Tibial nerve (tissue), 4 donors: ENCODE results near the gene NRG2. TPM values are rescaled to one million over a fixed set of nuclear protein-coding genes. Genes with fewer than 3 reads are reported as not detected.

Source experiments
- DNase-seq, 2 donors: peaks; one replicate each; pipeline ENCODE4 v3.0.0-alpha.2; 2019; ENCODE audit warnings: low spot score in 2 of 2
- H3K27ac ChIP-seq, 4 donors: fragments of 200-600 bp; sonication (generic) in 3 of 4; one replicate each; pipeline ENCODE4 v1.5.1; 2017 to 2019; ENCODE audit warnings: mild to moderate bottlenecking in 1 of 4
- H3K27me3 ChIP-seq, 2 donors: fragments of 200-600 bp; sonication (generic) in 1 of 2; one replicate each; pipeline versions ENCODE4 v1.5.1 to v1.6.0; 2017 to 2019
- H3K36me3 ChIP-seq, 3 donors: fragments of 200-600 bp; sonication (generic); one replicate each; pipeline ENCODE4 v1.5.1; 2018 to 2019
- H3K4me1 ChIP-seq, 4 donors: fragments of 200-600 bp; sonication (generic) in 3 of 4; one replicate each; pipeline ENCODE4 v1.5.1; 2017 to 2019
- H3K4me3 ChIP-seq, 4 donors: fragments of 200-600 bp; sonication (generic) in 3 of 4; one replicate each; pipeline ENCODE4 v1.5.1; 2017 to 2019; ENCODE audit warnings: mild to moderate bottlenecking in 1 of 4, moderate library complexity in 1 of 4
- H3K9me3 ChIP-seq, 4 donors: fragments of 200-600 bp; sonication (generic) in 3 of 4; one replicate each; pipeline ENCODE4 v1.5.1; 2017 to 2019
- EP300 ChIP-seq, 2 donors: sonication (generic); formaldehyde crosslinking; IDR thresholded peaks; one replicate each; pipeline ENCODE4 v1.6.1; 2017; ENCODE audit warnings: antibody characterized with exemption in 2 of 2, mild to moderate bottlenecking in 1 of 2
- POLR2A ChIP-seq, 2 donors: fragments of 450-650 bp; IDR thresholded peaks; one replicate each; pipeline ENCODE4 v1.6.1; 2017; ENCODE audit warnings: antibody characterized with exemption in 2 of 2, mild to moderate bottlenecking in 2 of 2, moderate library complexity in 2 of 2
- WGBS, 2 donors: methylation state at CpG; one replicate each; pipeline ENCODE4 v1.1.5; 2018; 5-methylcytosine and 5-hydroxymethylcytosine counted together
- total RNA-seq, 4 donors: library from RNA; depleted of rRNA; stranded (reverse); fragments of >200 nt; gene quantifications; one replicate each; pipeline ENCODE4 v1.1.0, GENCODE V29; 2016
- TF ChIP-seq, protein P1 (sequence below), 5 experiments: fragments of 200-600 bp in 3 of 5; fragments of 450-650 bp in 2 of 5; sonication (generic) in 3 of 5; IDR thresholded peaks; one replicate each; pipeline ENCODE4 v1.5.1; 2016 to 2019; ENCODE audit warnings: antibody characterized with exemption in 5 of 5, mild to moderate bottlenecking in 3 of 5, moderate library complexity in 2 of 5

The NRG2 gene
- total RNA-seq, 4 donors from 2014 or later: 2.0 to 5.1 (median 3.4) TPM

- Histone ChIP-seq H3K36me3 (no peaks in the 10 kb centered on the region), H3K9me3 (no peaks in the 10 kb centered on the region), H3K27me3 (no peaks in the 10 kb centered on the region), H3K4me1 (no peaks in the 10 kb centered on the region), H3K4me3 (no peak overlapping the region), H3K27ac (no peak overlapping the region)
- TF ChIP-seq POLR2A (IDR thresholded peaks at IDR 0.05): no peak
- TF ChIP-seq EP300 (IDR thresholded peaks at IDR 0.05): no peak
- TF ChIP-seq, protein P1, sequence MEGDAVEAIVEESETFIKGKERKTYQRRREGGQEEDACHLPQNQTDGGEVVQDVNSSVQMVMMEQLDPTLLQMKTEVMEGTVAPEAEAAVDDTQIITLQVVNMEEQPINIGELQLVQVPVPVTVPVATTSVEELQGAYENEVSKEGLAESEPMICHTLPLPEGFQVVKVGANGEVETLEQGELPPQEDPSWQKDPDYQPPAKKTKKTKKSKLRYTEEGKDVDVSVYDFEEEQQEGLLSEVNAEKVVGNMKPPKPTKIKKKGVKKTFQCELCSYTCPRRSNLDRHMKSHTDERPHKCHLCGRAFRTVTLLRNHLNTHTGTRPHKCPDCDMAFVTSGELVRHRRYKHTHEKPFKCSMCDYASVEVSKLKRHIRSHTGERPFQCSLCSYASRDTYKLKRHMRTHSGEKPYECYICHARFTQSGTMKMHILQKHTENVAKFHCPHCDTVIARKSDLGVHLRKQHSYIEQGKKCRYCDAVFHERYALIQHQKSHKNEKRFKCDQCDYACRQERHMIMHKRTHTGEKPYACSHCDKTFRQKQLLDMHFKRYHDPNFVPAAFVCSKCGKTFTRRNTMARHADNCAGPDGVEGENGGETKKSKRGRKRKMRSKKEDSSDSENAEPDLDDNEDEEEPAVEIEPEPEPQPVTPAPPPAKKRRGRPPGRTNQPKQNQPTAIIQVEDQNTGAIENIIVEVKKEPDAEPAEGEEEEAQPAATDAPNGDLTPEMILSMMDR (IDR thresholded peaks at IDR 0.05): no peak
- WGBS, 2 donors: 78 to 80% methylated on average over 3 of the region's 3 CpGs
- DNase-seq: no peak
Measured at GRCh38 chr5:139915266-139915665, 127.8 kb downstream of the NRG2 start.

GRCh38 chr5:139914218-139914807 lies 128.8 kb downstream of the NRG2 start:
- H3K4me1 ChIP-seq: no peaks in the 10 kb centered on the region
- TF ChIP-seq, protein P1 (IDR thresholded peaks at IDR 0.05): no peak
- TF ChIP-seq POLR2A (IDR thresholded peaks at IDR 0.05) (no peak), EP300 (IDR thresholded peaks at IDR 0.05) (no peak)
- WGBS, 2 donors: 82 to 85% methylated on average over 7 of the region's 7 CpGs
- no peaks in the 10 kb centered on the region for H3K27me3 ChIP-seq
- H3K27ac ChIP-seq: no peak overlapping the region
- no peaks in the 10 kb centered on the region for H3K9me3 ChIP-seq
- no peaks in the 10 kb centered on the region for H3K36me3 ChIP-seq
- no peak for DNase-seq
- no peak overlapping the region for H3K4me3 ChIP-seq

DNA sequence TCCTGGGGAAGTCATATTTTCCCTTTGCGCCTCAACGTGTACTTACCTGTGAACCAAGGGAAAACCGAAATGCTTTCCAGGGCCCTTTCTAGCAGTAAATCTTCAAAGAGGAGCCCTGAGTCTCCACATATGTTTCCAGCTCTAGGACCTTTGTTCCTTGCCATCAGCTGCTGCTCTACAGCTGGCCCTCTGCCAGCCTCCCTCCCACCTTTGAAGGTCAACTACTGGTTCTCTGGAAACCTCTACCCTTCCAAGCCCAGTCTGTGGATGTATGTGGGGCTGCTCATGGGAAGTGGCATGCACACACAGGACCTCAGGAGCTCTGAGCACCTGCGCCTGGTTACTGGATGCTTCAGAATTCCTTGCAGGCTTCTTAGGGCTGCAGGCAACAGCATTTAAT lies 130.3 kb downstream of the NRG2 start:
- Histone ChIP-seq H3K27ac (no peak overlapping the region), H3K4me1 (no peaks in the 10 kb centered on the region), H3K27me3 (no peaks in the 10 kb centered on the region), H3K36me3 (no peaks in the 10 kb centered on the region), H3K4me3 (no peak overlapping the region), H3K9me3 (no peaks in the 10 kb centered on the region)
- TF ChIP-seq EP300 (IDR thresholded peaks at IDR 0.05): no peak
- no peak for TF ChIP-seq POLR2A (IDR thresholded peaks at IDR 0.05)
- TF ChIP-seq, protein P1 (IDR thresholded peaks at IDR 0.05): no peak
- WGBS, 2 donors: 84 to 89% methylated on average over 4 of the region's 4 CpGs
- DNase-seq: peak in 1 of 2 donors; percentile 2

- Histone ChIP-seq H3K4me1 (no peaks in the 10 kb centered on the region), H3K4me3 (no peak overlapping the region), H3K27ac (no peak overlapping the region), H3K9me3 (no peaks in the 10 kb centered on the region), H3K36me3 (no peaks in the 10 kb centered on the region), H3K27me3 (no peaks in the 10 kb centered on the region)
- WGBS, 2 donors: 80 to 83% methylated on average over 3 of the region's 3 CpGs
- TF ChIP-seq POLR2A (IDR thresholded peaks at IDR 0.05) (no peak), EP300 (IDR thresholded peaks at IDR 0.05) (no peak)
- TF ChIP-seq, protein P1 (IDR thresholded peaks at IDR 0.05): no peak
- no peak for DNase-seq
Measured at GRCh38 chr5:139912158-139912557, 130.9 kb downstream of the NRG2 start.

- TF ChIP-seq POLR2A (IDR thresholded peaks at IDR 0.05): no peak
- TF ChIP-seq, protein P1 (IDR thresholded peaks at IDR 0.05): no peak
- no peak for TF ChIP-seq EP300 (IDR thresholded peaks at IDR 0.05)
- 92% methylated on average over 4 of the region's 4 CpGs for WGBS, 2 donors
- Histone ChIP-seq H3K9me3 (no peaks in the 10 kb centered on the region), H3K36me3 (no peaks in the 10 kb centered on the region), H3K27me3 (no peaks in the 10 kb centered on the region), H3K4me3 (no peak overlapping the region), H3K4me1 (no peaks in the 10 kb centered on the region), H3K27ac (no peak overlapping the region)
- DNase-seq: no peak
Measured at GRCh38 chr5:139911425-139912120, 131.5 kb downstream of the NRG2 start.
